IMR-90 (cell line): ENCODE results near the gene IFNG.

Experiments
- CEBPB ChIP-seq: IDR thresholded peaks from 2 replicates; pipeline ENCODE4 v1.6.1; 2012; ENCODE audit warnings: low read depth, low read length, improper control_type of control experiment
- CHD1 ChIP-seq: IDR thresholded peaks from 2 replicates; pipeline ENCODE4 v1.6.1; 2012; ENCODE audit warnings: low read depth, low read length, improper control_type of control experiment
- FOS ChIP-seq: fragments of 150-350 bp; IDR thresholded peaks from 2 replicates; pipeline ENCODE4 v1.6.1; 2016; ENCODE audit warnings: low read depth, low read length
- MAFK ChIP-seq: IDR thresholded peaks from 2 replicates; pipeline ENCODE4 v1.6.1; 2012; ENCODE audit warnings: low read depth, low read length, improper control_type of control experiment
- MAZ ChIP-seq: IDR thresholded peaks from 2 replicates; pipeline ENCODE4 v1.6.1; 2012; ENCODE audit warnings: low read depth, mild to moderate bottlenecking, low read length, improper control_type of control experiment, moderate library complexity, borderline replicate concordance
- MXI1 ChIP-seq: IDR thresholded peaks from 2 replicates; pipeline ENCODE4 v1.6.1; 2012; ENCODE audit warnings: low read depth, mild to moderate bottlenecking, low read length, moderate library complexity, borderline replicate concordance
- POLR2A ChIP-seq: IDR thresholded peaks from 2 replicates; pipeline ENCODE4 v1.6.1; 2012; ENCODE audit warnings: mild to moderate bottlenecking, low read depth, low read length
- RAD21 ChIP-seq: IDR thresholded peaks from 2 replicates; pipeline ENCODE4 v1.6.1; 2012; ENCODE audit warnings: low read length, improper control_type of control experiment
- RCOR1 ChIP-seq: IDR thresholded peaks from 2 replicates; pipeline ENCODE4 v1.6.1; 2012; ENCODE audit warnings: mild to moderate bottlenecking, low read length, improper control_type of control experiment; ENCODE audit not compliant: insufficient replicate concordance
- RFX5 ChIP-seq: IDR thresholded peaks from 2 replicates; pipeline ENCODE4 v1.8.0; 2012; ENCODE audit warnings: low read depth, mild to moderate bottlenecking, low read length, moderate library complexity
- SMC3 ChIP-seq: fragments of 150-350 bp; IDR thresholded peaks from 2 replicates; pipeline ENCODE4 v1.6.1; 2016; ENCODE audit warnings: low read depth, mild to moderate bottlenecking, antibody characterized with exemption, low read length, moderate library complexity
- TF ChIP-seq, protein P1 (sequence below): conservative IDR thresholded peaks from 2 replicates; pipeline ENCODE4 v1.5.1; 2012; ENCODE audit warnings: mild to moderate bottlenecking, low read depth, low read length, improper control_type of control experiment
- TF ChIP-seq, protein P2 (sequence below): fragments of 150-350 bp; IDR thresholded peaks from 2 replicates; pipeline ENCODE4 v1.6.1; 2017; ENCODE audit warnings: mild to moderate bottlenecking, antibody characterized with exemption, low read length, low read depth
- TF ChIP-seq, protein P3 (sequence below): fragments of 150-350 bp; IDR thresholded peaks from 2 replicates; pipeline ENCODE4 v1.6.1; 2016; ENCODE audit warnings: low read depth, mild to moderate bottlenecking, low read length, moderate library complexity, borderline replicate concordance

DNA sequence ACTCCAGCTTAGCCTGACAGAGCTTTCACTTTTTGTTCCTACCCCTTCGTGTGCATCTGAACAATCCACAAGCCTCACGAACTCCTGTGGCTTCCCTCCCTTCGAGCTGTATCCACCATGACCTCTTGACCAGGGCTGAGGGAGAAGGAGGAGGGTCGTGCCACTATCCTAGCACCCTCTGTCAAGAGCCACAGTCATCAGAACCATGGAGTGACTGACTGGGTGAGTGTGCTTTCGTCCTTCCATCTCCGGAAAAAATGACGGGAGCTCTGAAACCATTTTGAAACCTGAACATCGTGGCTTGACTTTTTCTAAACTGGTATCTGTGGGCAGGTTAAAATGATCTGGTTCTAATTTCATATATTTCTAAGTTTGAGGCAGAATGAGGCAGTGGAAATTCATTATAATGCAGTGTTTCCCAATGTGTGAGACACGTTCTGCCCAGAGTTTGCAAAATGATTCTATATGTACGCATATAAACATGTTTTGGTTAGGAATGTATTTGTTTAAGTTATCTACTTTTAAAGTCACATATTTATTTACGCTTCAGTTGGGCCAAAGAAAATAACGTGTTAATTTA lies 39.1 kb upstream of the IFNG start:
- TF ChIP-seq, protein P1, sequence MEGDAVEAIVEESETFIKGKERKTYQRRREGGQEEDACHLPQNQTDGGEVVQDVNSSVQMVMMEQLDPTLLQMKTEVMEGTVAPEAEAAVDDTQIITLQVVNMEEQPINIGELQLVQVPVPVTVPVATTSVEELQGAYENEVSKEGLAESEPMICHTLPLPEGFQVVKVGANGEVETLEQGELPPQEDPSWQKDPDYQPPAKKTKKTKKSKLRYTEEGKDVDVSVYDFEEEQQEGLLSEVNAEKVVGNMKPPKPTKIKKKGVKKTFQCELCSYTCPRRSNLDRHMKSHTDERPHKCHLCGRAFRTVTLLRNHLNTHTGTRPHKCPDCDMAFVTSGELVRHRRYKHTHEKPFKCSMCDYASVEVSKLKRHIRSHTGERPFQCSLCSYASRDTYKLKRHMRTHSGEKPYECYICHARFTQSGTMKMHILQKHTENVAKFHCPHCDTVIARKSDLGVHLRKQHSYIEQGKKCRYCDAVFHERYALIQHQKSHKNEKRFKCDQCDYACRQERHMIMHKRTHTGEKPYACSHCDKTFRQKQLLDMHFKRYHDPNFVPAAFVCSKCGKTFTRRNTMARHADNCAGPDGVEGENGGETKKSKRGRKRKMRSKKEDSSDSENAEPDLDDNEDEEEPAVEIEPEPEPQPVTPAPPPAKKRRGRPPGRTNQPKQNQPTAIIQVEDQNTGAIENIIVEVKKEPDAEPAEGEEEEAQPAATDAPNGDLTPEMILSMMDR, result no peak
- no peak for TF ChIP-seq MAZ
- no peak for TF ChIP-seq CEBPB
- TF ChIP-seq POLR2A, result no peak
- TF ChIP-seq, protein P2, sequence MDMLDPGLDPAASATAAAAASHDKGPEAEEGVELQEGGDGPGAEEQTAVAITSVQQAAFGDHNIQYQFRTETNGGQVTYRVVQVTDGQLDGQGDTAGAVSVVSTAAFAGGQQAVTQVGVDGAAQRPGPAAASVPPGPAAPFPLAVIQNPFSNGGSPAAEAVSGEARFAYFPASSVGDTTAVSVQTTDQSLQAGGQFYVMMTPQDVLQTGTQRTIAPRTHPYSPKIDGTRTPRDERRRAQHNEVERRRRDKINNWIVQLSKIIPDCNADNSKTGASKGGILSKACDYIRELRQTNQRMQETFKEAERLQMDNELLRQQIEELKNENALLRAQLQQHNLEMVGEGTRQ, result no peak
- TF ChIP-seq RFX5, result no peak
- TF ChIP-seq CHD1, result no peak
- TF ChIP-seq FOS, result no peak
- TF ChIP-seq RCOR1, result no peak
- no peak for TF ChIP-seq SMC3
- no peak for TF ChIP-seq MXI1
- no peak for TF ChIP-seq RAD21
- TF ChIP-seq, protein P3, sequence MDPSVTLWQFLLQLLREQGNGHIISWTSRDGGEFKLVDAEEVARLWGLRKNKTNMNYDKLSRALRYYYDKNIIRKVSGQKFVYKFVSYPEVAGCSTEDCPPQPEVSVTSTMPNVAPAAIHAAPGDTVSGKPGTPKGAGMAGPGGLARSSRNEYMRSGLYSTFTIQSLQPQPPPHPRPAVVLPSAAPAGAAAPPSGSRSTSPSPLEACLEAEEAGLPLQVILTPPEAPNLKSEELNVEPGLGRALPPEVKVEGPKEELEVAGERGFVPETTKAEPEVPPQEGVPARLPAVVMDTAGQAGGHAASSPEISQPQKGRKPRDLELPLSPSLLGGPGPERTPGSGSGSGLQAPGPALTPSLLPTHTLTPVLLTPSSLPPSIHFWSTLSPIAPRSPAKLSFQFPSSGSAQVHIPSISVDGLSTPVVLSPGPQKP, result no peak
- no peak for TF ChIP-seq MAFK
